WI38 (cell line): ENCODE data around the gene SP6.

Experiments
- H3K4me3 ChIP-seq: 2 replicates; pipeline ENCODE4 v1.5.1; 2011; ENCODE audit warnings: low read depth, mild to moderate bottlenecking, control low read depth, low read length
- CTCF ChIP-seq: IDR thresholded peaks from 2 replicates; pipeline ENCODE4 v1.5.1; 2012; ENCODE audit warnings: low read depth, mild to moderate bottlenecking, control low read depth, low read length

Gene SP6

GRCh38 chr17:47813077-47813476, 37.9 kb downstream of the SP6 start:
- no peak for TF ChIP-seq CTCF
- H3K4me3 ChIP-seq, result no peak overlapping the region

- TF ChIP-seq CTCF, result no peak
- no peak overlapping the region for H3K4me3 ChIP-seq
Observed at GRCh38 chr17:47812146-47812920, 38.6 kb downstream of the SP6 start.

- no peak overlapping the region for H3K4me3 ChIP-seq
- no peak for TF ChIP-seq CTCF
Observed at GRCh38 chr17:47811709-47812108, 39.3 kb downstream of the SP6 start.

GRCh38 chr17:47810901-47811635, 39.9 kb downstream of the SP6 start:
- no peak overlapping the region for H3K4me3 ChIP-seq
- no peak for TF ChIP-seq CTCF

GRCh38 chr17:47810200-47810821, 40.7 kb downstream of the SP6 start:
- H3K4me3 ChIP-seq, result no peak overlapping the region
- no peak for TF ChIP-seq CTCF

GRCh38 chr17:47808830-47809480, 42.0 kb downstream of the SP6 start:
- H3K4me3 ChIP-seq, result no peak overlapping the region
- TF ChIP-seq CTCF, result no peak
